Liver (tissue), 9 donors: ENCODE data around the gene ETNPPL. TPM values are rescaled to one million over a fixed set of nuclear protein-coding genes. Genes with fewer than 3 reads are reported as not detected.

Source experiments
- DNase-seq: peaks from one replicate; pipeline ENCODE4 v3.0.0-alpha.2; 2017; ENCODE audit warnings: low spot score
- H3K27ac ChIP-seq, 2 donors: one replicate each; pipeline ENCODE4 v1.7.0; 2013; ENCODE audit warnings: inconsistent platforms in 2 of 2, low read length in 2 of 2, control low read depth in 1 of 2, low read depth in 1 of 2, mild to moderate bottlenecking in 1 of 2
- H3K27me3 ChIP-seq, 4 donors: one replicate each; pipeline versions ENCODE4 v1.6.1 to v1.7.0; 2013; ENCODE audit warnings: low read length in 3 of 4, inconsistent platforms in 1 of 4, mild to moderate bottlenecking in 1 of 4, moderate library complexity in 1 of 4; ENCODE audit not compliant: control insufficient read depth in 4 of 4, insufficient read depth in 4 of 4
- H3K36me3 ChIP-seq, 4 donors: one replicate each; pipeline versions ENCODE4 v1.6.1 to v1.7.0; 2013; ENCODE audit warnings: low read length in 3 of 4, mild to moderate bottlenecking in 3 of 4, low read depth in 1 of 4, moderate library complexity in 1 of 4; ENCODE audit not compliant: control insufficient read depth in 4 of 4, insufficient read depth in 3 of 4
- H3K4me1 ChIP-seq, 4 donors: one replicate each; pipeline versions ENCODE4 v1.6.1 to v1.7.0; 2013; ENCODE audit warnings: low read length in 3 of 4, mild to moderate bottlenecking in 3 of 4, moderate library complexity in 1 of 4; ENCODE audit not compliant: control insufficient read depth in 4 of 4, insufficient read depth in 4 of 4
- H3K4me3 ChIP-seq, 3 donors: one replicate each; pipeline versions ENCODE4 v1.6.1 to v1.7.0; 2013; ENCODE audit warnings: low read length in 3 of 3, control low read depth in 1 of 3, low read depth in 1 of 3, mild to moderate bottlenecking in 1 of 3
- H3K9ac ChIP-seq, 2 donors: one replicate each; pipeline ENCODE4 v1.7.0; 2013; ENCODE audit warnings: low read length in 2 of 2, mild to moderate bottlenecking in 2 of 2, moderate library complexity in 2 of 2, control low read depth in 1 of 2, low read depth in 1 of 2
- H3K9me3 ChIP-seq, 4 donors: one replicate each; pipeline versions ENCODE4 v1.6.1 to v1.7.0; 2013; ENCODE audit warnings: low read length in 3 of 4; ENCODE audit not compliant: control insufficient read depth in 4 of 4
- ATF3 ChIP-seq: IDR thresholded peaks from 2 replicates; pipeline ENCODE4 v1.6.1; 2016; ENCODE audit warnings: antibody characterized with exemption
- EGR1 ChIP-seq, 2 donors: IDR thresholded peaks; 2 replicates each; pipeline ENCODE4 v1.6.1; 2016 to 2018; ENCODE audit warnings: antibody characterized with exemption in 2 of 2, low read depth in 2 of 2
- FOXA1 ChIP-seq: IDR thresholded peaks from 2 replicates; pipeline ENCODE4 v1.6.1; 2016; ENCODE audit warnings: antibody characterized with exemption
- FOXA2 ChIP-seq: IDR thresholded peaks from 2 replicates; pipeline ENCODE4 v1.6.1; 2016; ENCODE audit warnings: antibody characterized with exemption
- HNF4A ChIP-seq, 2 donors: conservative IDR thresholded peaks; 2 replicates each; pipeline ENCODE4 v1.6.1; 2016; ENCODE audit warnings: antibody characterized with exemption in 2 of 2, mild to moderate bottlenecking in 2 of 2
- HNF4G ChIP-seq: IDR thresholded peaks from 2 replicates; pipeline ENCODE4 v1.6.1; 2016; ENCODE audit warnings: antibody characterized with exemption
- JUND ChIP-seq, 2 donors: IDR thresholded peaks; 2 replicates each; pipeline ENCODE4 v1.6.1; 2016; ENCODE audit warnings: antibody characterized with exemption in 2 of 2
- REST ChIP-seq: IDR thresholded peaks from 2 replicates; pipeline ENCODE4 v1.6.1; 2016; ENCODE audit warnings: antibody characterized with exemption, mild to moderate bottlenecking
- SP1 ChIP-seq: IDR thresholded peaks from 2 replicates; pipeline ENCODE4 v1.6.1; 2018; ENCODE audit warnings: antibody characterized with exemption, mild to moderate bottlenecking
- TAF1 ChIP-seq: conservative IDR thresholded peaks from 2 replicates; pipeline ENCODE4 v1.6.1; 2016; ENCODE audit warnings: antibody characterized with exemption, mild to moderate bottlenecking
- YY1 ChIP-seq: IDR thresholded peaks from 2 replicates; pipeline ENCODE4 v1.6.1; 2016; ENCODE audit warnings: antibody characterized with exemption, mild to moderate bottlenecking
- ZBTB33 ChIP-seq: IDR thresholded peaks from 2 replicates; pipeline ENCODE4 v1.6.1; 2016; ENCODE audit warnings: antibody characterized with exemption
- WGBS: extraction: QIAGEN DNeasy Blood & Tissue Kit; methylation state at CpG from one replicate; pipeline ENCODE4 v1.1.7; 2013; 5-methylcytosine and 5-hydroxymethylcytosine counted together
- polyA plus RNA-seq, 2 donors: library from polyadenylated mRNA; stranded (reverse) in 1 of 2; unstranded in 1 of 2; fragments of 200-250 nt in 1 of 2; fragments of >200 nt in 1 of 2; fragmentation: Nextera tagmentation in 1 of 2; extraction: Ambion mirVana in 1 of 2; gene quantifications; one replicate each; pipeline versions ENCODE4 v1.2.1 to v1.2.3, GENCODE V29; 2013 to 2015
- total RNA-seq, 2 donors: library from RNA; depleted of rRNA; stranded (reverse); fragments of >200 nt; gene quantifications; one replicate each; pipeline ENCODE4 v1.2.3, GENCODE V29; 2014
- TF ChIP-seq, protein P1 (sequence below): fragments of 150-350 bp; IDR thresholded peaks from 2 replicates; pipeline ENCODE4 v1.5.1; 2017; ENCODE audit warnings: improper control_type of control experiment, low read depth, low read length; ENCODE audit not compliant: missing input control
- donor health status: healthy.
- donor health status: healthy.
- donor health status: healthy.
- donor health status: healthy.
- donor health status: healthy.

ETNPPL gene
- total and polyA plus RNA-seq, 4 donors = 2.5 to 43.3 (median 25.3) TPM

- TF ChIP-seq ZBTB33 (peak; percentile 55), SP1 (peak; percentile 92)
Measured at GRCh38 chr4:108730579-108730978, 32.3 kb downstream of the ETNPPL start (continued).

GRCh38 chr4:108729731-108730130 is 33.1 kb downstream of the ETNPPL start:
- Histone ChIP-seq H3K27ac (peak overlapping the region; percentile 47 to 70), H3K9me3 (no peaks in the 10 kb centered on the region), H3K27me3 (no peaks in the 10 kb centered on the region), H3K9ac (no peak overlapping the region), H3K4me1 (peaks cover 2 to 17% (median 12%) of the 10 kb centered on the region in 4 donors), H3K36me3 (no peaks in the 10 kb centered on the region), H3K4me3 (no peak overlapping the region)
- 93% methylated on average over 1 of the region's 1 CpG for WGBS
- no peak for DNase-seq
- TF ChIP-seq, protein P1, sequence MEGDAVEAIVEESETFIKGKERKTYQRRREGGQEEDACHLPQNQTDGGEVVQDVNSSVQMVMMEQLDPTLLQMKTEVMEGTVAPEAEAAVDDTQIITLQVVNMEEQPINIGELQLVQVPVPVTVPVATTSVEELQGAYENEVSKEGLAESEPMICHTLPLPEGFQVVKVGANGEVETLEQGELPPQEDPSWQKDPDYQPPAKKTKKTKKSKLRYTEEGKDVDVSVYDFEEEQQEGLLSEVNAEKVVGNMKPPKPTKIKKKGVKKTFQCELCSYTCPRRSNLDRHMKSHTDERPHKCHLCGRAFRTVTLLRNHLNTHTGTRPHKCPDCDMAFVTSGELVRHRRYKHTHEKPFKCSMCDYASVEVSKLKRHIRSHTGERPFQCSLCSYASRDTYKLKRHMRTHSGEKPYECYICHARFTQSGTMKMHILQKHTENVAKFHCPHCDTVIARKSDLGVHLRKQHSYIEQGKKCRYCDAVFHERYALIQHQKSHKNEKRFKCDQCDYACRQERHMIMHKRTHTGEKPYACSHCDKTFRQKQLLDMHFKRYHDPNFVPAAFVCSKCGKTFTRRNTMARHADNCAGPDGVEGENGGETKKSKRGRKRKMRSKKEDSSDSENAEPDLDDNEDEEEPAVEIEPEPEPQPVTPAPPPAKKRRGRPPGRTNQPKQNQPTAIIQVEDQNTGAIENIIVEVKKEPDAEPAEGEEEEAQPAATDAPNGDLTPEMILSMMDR = no peak
- TF ChIP-seq HNF4A (conservative IDR thresholded peaks at IDR 0.05) (no peak), TAF1 (no peak), FOXA2 (no peak), FOXA1 (no peak), ZBTB33 (no peak), YY1 (no peak), EGR1 (IDR thresholded peaks at IDR 0.05; ENCODE audit: low read depth in 2 of 2) (no peak), ATF3 (no peak), HNF4G (no peak)

DNA sequence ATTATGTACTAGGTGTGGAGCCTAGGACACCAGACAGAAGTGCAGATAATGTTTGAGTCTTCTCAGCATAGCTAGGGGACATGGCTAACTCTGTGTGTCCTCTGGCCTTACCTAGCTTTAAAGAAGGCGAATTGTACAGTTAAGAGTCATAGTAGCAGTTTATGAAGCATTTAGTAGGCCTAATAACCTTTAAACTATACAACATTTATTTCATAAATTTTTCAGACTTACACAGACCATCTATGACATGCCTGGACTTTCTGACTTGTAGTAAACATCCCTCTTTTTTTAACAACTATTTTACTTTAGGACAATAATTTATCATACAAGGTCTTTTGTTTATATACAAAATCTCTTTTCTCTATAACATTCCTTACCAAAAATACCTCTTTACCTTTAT is 37.4 kb downstream of the ETNPPL start:
- Histone ChIP-seq H3K27me3 (no peaks in the 10 kb centered on the region), H3K27ac (no peak overlapping the region), H3K4me1 (peaks cover 0 to 7% (median 6%) of the 10 kb centered on the region in 4 donors), H3K36me3 (no peaks in the 10 kb centered on the region), H3K9me3 (no peaks in the 10 kb centered on the region), H3K9ac (no peak overlapping the region), H3K4me3 (no peak overlapping the region)
- WGBS = 88% methylated on average over 1 of the region's 1 CpG
- no peak for TF ChIP-seq REST
- no peak for TF ChIP-seq FOXA2
- TF ChIP-seq JUND (IDR thresholded peaks at IDR 0.05) = no peak
- no peak for DNase-seq
